CD4-positive, alpha-beta T cell treated with Interleukin-15 for 1 hour (primary cell): ENCODE data around the gene TPST1.
"Not testable (repeated sequence)": the region's sequence is repeated elsewhere in the genome, so short reads cannot be mapped to it uniquely, and the experiment has no call there.

Experiments
- DNase-seq: peaks from one replicate; pipeline ENCODE4 v3.0.0-alpha.2; 2020

TPST1 gene

DNA sequence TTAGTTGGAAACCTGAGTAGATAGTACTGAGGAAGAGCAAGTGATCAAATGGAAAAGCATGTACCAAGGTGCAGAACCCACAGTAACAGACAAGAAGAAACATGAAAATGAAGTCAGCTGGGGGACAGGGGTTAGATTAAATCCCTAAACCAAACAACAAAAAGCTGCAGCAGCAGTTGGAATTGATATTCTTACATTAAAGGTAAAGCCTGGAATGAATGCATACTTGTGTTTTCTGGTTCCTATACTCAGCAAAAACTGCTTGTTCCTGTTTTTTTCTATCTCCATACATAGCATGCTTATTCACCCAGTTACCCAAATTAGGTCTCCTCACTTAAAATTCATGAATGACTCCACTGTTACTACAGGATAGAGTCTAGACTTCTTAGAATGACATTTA lies 92.4 kb downstream of the TPST1 start:
- no peak for DNase-seq

DNA sequence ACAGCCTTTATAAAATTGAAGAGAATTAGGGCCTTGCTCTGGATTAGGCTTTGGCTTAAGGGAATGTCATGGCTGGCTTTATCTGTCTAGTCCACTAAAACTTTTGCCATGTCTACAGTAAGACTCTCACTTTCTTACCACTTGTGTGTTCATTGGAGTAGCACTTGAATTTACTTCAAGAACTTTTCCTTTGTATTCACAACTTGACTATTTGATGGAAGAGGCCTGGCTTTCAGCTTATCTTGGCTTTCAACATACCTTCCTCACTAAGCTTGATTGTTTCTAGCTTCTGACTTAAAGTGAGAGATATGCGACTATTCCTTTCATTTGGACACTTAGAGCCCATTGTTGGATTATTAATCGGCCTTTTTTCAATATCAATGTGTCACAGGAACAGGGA lies 96.1 kb downstream of the TPST1 start:
- DNase-seq = no peak

DNA sequence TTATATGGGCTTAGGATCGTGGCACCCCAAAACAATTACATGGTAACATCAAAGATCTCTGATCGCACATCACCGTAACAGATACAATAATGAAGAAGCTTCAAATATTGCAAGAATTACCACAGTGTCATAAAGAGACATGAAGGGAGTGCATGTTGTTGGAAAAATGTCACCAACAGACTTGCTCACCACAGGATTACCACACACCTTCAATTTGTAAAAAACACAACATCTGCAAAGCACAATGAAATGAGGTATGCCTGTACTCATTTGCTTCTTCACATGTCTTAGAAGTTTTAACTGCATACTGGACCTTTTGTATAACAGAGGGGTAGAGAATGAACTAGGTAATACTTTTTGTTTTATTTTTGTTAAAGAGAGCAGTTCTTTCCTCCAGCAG lies 96.6 kb downstream of the TPST1 start:
- DNase-seq = no peak

DNA sequence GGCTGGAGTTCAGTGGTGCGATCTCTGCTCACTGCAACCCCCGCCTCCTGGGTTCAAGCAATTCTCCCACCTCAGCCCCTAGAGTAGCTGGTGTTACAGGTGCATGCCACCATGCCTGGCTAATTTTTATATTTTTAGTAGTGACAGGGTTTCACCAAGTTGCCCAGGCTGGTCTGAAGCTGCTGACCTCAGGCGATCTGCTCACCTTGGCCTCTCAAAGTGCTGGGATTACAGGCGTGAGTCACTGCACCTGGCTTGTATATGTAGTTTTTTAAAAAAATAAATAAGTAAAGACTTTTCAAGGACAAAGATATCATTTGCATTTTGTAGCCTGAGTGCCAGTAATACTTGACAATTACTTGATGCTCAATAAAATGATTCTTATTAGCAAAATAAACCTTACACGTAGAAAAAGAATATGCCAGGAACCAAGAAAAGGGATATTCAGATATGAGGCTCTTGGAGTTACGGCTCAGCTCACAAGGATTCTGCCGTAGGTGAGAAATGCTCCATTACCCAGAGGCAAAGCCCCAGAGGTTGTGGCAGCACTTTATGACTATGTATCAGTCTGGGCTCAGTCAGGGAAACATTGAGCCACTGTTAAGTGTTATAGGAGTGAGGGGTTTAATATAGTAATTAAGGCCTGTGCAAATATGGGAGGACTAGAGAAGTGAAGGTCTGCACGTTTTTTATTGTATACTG lies 98.5 kb downstream of the TPST1 start:
- no peak for DNase-seq

DNA sequence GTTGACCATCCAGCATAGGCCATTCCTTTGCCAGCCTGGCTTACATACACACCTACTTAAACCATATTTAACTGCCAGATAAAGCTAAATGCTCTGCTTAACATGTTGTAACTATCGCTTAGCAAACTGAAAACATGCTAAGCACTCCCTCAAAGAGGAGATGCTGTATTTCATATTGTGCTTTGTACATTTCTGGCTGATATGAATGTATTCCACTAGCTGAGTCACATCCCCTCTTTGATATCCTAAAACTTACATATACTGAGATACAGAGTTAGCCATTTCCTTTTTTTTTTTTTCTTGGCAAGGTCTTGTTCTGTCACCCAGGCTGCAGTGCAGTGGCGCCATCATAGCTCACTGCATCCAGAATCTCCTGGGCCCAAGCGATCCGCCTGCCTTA lies 99.4 kb downstream of the TPST1 start:
- DNase-seq = no peak

DNA sequence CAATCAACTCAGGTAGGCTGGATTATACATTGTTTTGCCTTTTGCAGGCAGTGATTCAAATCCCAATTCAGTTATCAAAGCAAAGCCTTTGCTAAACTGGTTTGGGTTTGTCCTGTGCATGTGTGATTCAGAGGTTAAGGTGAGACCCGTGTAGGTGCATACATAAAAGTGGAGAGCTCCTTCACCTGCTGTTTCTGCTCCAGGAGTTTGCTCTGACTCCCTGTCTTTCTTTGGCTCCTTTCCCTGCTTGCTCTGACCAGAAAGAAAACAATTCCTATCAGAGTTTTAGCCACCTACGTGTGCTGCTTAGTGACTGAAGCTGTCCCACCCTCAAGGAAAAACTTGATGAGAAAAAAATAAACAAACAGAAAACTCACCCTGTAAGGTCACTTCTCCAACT lies 101.1 kb downstream of the TPST1 start:
- DNase-seq = no peak

DNA sequence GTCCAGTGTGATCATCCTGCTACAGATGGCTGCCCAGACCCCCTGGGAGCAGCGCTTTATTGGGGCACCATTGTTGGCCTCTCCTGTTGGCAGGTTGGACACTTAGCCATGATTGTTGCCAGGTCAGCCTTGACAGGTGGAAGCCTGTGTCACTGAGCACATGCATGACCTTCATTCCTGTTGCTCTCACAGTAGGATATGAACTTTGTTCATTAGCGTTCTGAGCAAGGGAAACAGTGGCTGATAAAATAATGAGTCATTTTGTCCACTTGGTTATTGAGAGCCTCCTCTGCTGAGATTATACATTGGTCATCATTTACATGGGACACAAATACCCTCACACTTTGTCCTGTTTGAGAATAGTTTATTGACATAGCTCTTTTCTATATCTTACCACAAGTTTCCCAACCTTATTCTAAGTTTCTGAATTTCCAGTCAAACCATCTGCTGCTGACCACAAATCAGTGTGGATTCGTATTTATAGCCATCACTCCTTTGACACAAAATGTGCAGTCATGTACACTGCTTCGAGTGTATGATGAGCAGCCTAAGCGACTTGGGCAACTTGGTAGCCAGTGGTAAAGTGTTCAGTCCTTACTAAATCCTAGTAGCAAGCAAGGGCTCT lies 102.6 kb downstream of the TPST1 start:
- DNase-seq = no peak

DNA sequence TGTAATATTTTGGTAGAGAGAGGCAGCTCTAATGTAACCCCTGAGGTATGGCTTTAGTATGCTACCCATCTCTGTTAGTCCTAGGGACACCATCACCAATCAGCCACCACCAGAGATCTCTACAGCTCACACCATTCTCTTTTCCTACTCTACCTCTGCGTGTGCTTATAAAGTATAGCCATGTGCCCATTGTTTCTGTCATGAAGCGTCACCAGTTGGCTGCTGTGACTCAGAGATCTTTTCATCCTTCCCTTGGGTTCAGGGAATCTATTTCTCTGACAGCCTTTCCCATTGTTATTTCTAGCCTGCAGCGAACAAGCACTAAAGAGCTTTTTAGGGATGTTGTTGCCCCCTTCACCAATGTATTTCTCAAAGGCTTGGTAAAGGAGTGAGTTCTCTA lies 103.3 kb downstream of the TPST1 start:
- DNase-seq = no peak

DNA sequence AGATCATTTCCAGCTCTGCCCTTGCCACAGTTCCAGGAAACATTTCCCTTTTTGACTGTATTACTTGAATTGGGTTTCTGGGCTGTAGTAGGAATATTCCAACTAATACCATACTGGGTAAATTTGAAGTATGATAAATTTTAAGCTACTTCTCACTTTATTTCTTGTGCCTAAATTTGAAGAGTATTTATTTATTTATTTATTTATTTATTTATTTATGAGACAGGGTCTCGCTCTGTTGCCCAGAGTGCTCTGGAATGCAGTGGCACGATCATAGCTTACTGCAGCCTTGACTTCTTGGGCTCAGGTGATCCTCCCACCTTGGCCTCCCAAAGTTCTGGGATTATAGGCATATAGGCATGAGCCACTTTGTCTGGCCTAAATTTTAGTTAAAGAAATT lies 105.5 kb downstream of the TPST1 start:
- no peak for DNase-seq

DNA sequence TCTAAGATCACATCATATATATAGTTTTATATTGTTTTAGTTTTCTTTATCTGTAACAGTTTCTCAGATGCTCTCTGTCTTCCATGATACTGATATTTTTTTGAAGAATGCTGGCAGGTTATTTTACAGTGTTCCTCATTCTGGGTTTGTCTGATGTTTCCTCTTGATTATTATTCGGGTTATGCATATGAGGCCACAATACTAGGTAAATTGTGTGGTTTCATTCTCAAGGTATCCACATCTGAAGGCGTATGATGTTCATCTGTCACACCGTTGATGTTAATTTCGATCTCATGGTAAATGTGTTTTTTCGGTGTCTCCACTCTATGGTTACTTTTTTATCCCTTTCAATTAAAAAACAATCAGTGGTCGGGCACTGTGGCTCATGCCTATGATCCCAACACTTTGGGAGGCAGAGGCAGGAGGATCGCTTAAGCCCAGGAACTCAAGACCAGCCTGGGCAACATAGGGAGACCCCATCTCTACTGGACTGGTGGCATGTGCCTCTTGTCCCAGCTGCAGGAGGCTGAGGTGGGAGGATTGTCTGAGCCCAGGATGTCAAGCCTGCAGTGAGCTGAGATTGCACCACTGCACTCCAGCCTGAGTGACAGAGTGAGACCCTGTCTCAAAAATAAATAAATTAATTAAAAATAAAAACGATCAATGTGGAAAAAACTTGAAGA lies 108.9 kb downstream of the TPST1 start:
- no peak for DNase-seq

DNA sequence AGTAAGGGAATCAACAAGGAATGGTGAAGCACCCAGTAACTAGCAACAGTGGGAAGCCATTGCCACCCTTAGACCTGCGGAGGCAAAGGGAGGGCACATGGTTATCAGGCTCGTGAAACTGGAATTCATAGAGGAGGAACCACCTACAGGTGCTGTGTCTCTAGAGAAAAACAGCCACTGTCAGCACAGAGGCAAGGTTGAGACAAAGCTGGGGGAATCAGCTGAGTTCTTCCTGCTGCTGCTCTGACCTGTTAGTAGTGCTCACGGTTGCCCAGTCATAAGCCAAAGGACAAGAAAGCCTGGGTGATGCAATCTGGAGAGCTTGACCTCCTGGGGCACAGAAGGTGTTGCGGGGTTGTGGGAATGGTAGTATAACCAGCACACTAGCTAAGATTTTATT lies 110.1 kb downstream of the TPST1 start:
- DNase-seq = no peak

DNA sequence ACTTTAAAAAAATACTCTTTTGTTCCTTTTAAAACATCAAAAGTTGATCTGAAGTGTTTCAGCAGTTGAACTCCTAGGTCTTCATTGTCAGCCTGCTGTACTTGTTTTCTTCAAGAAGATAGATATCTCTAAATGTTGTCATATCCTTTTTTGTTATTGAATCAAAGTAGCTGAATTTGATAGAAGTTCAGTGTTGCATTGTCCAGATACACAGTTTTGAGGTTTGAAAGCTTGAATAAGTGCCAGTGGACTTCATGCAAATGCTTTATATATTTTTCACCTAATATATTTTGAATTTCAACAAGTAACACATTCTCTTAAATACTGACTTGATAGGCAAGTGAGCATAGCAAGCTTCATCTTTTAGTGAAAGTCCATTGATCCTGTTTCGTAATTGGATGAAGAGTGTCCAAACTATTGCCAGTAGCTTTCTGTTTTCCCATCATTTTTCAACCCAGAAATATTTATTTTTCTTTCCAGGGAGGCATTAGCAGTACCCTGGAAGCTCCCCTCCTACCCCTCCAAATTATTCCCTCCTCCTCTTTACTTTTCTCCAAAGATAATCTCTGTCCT lies 114.4 kb downstream of the TPST1 start:
- DNase-seq = no peak

DNA sequence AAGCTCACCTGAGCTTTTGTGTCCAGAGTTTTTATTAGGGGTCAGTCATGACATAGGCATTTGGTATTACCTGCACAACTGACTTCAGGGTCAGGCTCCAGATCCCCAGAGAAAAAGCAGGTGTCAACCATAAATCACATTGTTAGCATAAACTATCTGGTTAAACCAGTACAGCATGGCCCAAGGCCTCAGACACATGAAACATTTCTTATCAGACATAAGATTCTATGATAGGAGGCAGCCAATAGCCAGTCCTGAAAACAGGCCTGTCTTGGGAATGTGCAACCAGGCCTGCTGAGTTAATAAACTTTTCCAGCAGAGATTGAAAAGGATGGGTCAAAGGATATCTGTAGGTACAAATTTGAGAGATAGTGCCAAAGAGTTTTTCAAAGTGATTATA lies 116.1 kb downstream of the TPST1 start:
- DNase-seq = no peak

DNA sequence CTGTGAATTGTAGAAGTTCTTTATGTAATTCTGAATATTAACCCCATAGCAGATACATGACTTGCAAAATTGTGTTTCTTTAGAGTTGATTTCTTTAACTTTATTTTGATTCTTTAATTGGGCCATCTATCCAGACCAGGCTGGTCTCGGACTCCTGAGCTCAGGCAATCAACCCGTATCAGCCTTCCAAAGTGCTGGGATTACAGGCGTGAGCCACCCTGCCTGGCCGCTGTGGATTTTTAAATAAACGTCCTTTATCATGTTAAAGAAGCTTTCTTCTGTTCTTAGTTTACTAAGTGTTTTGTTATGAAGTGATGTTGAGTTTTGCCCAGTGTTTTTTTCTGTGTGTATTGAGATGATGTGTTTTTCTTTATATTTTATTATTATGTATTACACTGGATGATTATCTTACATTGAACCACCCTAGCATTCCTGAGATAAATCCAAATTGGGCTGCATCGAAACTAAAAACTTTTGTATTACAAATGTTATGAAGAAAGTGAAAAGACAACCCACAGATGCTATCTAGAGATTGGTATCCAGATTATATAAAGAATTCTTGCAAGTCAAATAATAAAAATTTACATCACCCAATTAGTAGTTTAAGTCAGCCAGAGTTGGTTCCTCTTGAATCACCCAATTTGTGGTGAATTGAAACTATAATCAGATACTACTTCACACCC lies 118.1 kb downstream of the TPST1 start:
- no peak for DNase-seq

DNA sequence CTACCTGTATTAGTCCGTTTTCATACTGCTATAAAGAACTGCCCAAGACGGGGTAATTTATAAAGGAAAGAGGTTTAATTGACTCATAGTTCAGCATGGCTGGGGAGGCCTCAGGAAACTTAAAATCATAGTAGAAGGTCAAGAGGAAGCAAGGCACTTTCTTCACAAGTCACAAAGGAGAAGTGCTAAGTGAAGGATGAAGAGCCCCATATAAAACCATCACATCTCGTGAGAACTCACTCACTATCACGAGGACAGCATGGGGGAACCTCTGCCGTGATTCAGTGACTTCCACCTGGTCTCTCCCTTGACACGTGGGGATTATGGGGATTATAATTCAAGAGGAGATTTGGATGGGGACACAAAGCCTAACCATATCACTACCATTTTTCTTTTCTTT lies 119.9 kb downstream of the TPST1 start:
- DNase-seq = not testable (repeated sequence)

DNA sequence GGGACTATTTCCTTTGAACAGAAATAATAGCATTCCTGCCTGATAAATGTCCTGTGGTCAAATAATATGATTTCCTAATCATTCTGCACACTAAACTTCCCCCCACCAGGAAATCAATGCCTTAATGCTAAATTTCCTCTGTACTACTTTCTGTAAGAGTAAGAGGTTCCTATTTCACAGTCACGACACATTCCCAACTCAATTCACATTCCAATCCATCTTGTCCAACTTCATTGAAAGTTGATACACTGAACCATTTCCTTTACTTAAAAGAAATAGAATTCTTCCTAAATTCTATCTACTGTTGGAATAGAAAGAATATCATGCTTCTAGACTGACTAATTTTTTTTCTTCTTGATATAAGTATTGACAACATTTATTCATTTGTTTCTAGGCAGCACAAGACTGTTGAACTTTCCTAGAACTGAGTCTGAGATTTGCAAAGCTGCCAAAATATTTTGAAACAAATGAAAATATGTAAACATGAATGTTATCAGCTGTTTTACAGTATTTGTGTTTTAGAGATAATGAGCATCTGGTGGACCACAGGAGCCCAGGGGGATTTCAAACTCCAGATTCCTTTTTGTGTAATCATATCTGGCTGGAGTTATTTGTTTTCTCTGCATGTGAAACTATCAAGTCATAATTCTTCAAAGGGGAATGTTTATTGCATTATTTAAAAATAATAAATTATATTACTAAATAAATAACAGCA lies 121.5 kb downstream of the TPST1 start:
- DNase-seq = no peak

DNA sequence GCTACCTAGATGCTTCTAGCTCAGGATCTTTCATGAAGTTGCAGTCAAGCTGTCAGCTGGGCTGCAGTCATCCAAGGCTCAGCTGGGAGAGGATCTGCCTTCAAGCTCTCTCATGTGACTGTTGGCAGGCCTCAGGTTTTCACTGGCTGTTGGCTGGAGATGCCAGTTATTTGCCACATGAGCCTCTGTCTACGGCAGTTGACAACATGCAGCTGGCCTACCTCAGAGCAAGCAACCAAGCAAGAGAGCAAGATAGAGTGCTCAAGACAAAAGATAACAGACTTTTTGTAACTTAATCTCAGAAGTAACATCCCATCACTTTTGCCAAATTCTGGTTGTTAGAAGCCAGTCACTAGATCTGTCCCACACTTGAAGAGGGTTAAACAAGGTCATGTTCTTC lies 125.8 kb downstream of the TPST1 start:
- no peak for DNase-seq

DNA sequence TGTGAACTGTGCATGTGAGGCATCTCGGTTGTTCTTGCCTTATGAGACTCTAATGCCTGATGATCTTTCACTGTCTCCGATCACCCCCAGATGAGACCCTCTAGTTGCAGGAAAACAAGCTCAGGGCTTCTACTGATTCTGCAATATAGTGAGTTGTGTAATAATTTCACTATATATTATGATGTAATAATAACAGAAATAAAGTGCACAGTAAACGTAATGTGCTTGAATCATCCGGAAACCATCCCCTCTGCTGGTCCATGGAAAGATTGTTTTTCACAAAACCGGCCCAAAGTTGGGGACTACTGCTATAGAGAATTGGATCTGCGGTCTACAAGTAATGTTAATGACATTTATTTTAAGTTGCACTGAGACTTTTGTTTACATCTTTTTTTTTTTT lies 126.7 kb downstream of the TPST1 start:
- no peak for DNase-seq

DNA sequence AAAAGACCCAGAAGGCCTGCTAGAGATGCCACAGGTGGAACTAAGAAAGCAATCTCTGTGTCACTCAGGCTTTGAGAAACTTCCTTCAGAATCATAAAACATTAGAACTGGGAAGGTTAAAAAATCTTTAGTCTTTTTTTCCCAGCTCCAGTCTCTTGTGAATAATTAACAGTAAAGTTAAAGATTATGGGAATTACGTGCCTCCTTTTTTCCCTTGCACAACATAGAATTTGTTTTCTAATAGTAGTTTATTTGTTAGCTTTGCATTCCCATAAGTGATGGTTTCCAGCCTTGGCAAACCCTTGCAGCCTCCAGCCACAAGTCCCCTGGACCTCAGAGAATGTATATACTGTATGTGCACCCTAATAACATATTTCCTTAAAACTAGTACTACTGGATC lies 128.3 kb downstream of the TPST1 start:
- no peak for DNase-seq

DNA sequence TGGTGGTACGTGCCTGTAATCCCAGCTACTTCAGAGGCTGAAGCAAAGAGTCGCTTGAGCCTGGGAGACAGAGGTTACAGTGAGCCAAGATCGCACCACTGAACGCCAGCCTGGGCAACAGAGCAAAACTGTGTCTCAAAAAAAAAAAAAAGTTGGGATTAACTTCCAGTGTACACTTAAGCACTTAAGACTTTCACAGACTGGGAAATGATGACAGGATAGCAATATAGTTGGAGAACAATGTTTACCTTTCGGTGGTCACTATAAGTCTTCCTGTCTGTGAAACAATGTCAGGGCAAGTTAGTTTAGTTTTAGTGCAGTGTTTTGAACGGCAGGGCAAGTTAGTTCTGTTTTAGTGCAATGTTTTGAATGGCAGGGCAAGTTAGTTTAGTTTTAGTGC lies 130.2 kb downstream of the TPST1 start:
- no peak for DNase-seq

DNA sequence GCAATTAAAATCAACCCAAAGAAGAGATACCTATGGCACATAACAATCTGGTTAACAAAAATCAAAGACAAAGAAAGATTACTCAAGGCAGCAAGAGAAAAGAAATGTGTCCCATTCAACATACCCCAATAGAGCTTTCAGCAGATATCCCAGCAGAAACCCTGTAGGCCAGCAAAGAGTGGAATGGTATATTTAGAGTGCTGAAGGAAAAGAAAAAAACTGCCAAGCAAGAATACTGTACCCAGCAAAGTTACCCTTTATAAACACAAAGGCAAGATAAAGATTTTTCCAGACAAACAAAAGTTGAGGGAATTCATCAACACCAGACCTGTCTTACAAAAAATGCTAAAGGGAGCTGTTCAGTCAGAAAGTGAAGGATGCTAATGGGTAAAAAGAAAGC lies 131.6 kb downstream of the TPST1 start:
- no peak for DNase-seq

DNA sequence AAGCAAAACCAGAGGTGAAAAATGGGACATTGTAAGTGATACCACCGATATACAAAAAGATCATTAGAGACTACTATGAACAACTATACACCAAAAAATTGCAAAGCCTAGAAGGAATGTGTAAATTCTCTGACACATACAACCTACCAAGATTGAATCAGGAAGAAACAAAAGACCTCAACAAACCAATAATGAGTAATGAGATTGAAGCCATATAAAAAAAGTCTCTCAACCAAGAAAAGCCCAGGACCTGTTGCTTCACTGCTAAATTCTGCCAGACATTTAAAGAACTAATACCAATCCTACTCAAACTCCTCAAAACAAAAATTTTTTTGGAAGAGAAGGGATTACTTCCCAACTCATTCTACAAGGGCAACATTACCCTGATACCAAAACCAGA lies 134.0 kb downstream of the TPST1 start:
- no peak for DNase-seq

DNA sequence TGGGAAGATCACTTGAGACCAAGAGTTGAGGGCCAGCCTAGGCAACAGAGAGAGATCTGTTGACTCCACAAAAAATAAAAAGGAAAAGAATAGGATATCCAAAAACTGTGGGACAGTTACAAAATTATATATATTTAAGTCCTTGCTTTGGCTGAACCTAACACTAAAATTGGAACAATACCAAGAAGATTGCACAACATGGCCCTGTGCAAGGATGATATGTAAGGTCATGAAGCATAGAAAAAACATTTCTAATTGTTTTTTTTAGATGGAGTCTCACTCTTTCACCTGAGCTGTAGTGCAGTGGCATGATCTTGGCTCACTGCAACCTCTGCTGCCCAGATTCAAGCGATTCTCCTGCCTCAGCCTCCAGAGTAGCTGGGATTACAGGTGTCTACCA lies 139.0 kb downstream of the TPST1 start:
- DNase-seq = no peak
